Astrocyte of the spinal cord (primary cell): ENCODE results near the gene IL17C.

Experiments
- DNase-seq: peaks from one replicate; pipeline ENCODE4 v3.0.0; 2011; ENCODE audit warnings: low read depth, low spot score
- H3K4me3 ChIP-seq: 2 replicates; pipeline ENCODE4 v1.5.1; 2011; ENCODE audit warnings: low read depth, mild to moderate bottlenecking, low read length, moderate library complexity
- CTCF ChIP-seq: IDR thresholded peaks from 2 replicates; pipeline ENCODE4 v1.5.1; 2012; ENCODE audit warnings: low read depth, mild to moderate bottlenecking, low read length, inconsistent platforms
- in situ Hi-C: cut with HindIII; loops from 2 replicates; pipeline ENCODE4 v1.10.0; 2017; ENCODE audit warnings: low sequenced_read_pairs

The IL17C gene

GRCh38 chr16:88635671-88636319, 2.6 kb upstream of the IL17C start:
- no peak for TF ChIP-seq CTCF
- DNase-seq: no peak
- in situ Hi-C loops: no loop called here
- H3K4me3 ChIP-seq: no peak overlapping the region

- in situ Hi-C loops: no loop called here
- no peak for DNase-seq
Measured at GRCh38 chr16:88636488-88637265, 1.7 kb upstream of the IL17C start.

GRCh38 chr16:88639231-88640038, 1.1 kb downstream of the IL17C start:
- H3K4me3 ChIP-seq: no peak overlapping the region
- DNase-seq: no peak
- in situ Hi-C loops: no loop called here
- no peak for TF ChIP-seq CTCF

More at GRCh38 chr16:88636488-88637265, 1.7 kb upstream of the IL17C start:
- no peak for TF ChIP-seq CTCF
- H3K4me3 ChIP-seq: no peak overlapping the region

GRCh38 chr16:88640039-88640495, 1.7 kb downstream of the IL17C start:
- TF ChIP-seq CTCF: no peak
- DNase-seq: no peak
- no peak overlapping the region for H3K4me3 ChIP-seq
- in situ Hi-C loops: no loop called here

GRCh38 chr16:88640498-88641247, 2.3 kb downstream of the IL17C start:
- TF ChIP-seq CTCF: no peak
- H3K4me3 ChIP-seq: no peak overlapping the region
- in situ Hi-C loops: no loop called here
- no peak for DNase-seq
